ENCODE measurements around the gene BBLN.

- no peak for TF ChIP-seq CREB5 (CRISPR knock-in tag; IDR thresholded peaks at IDR 0.05; ENCODE audit: low read depth)
- TF ChIP-seq CSRNP3 (CRISPR knock-in tag; IDR thresholded peaks at IDR 0.05) = no peak
- no peak for TF ChIP-seq RARB (CRISPR knock-in tag; IDR thresholded peaks at IDR 0.05)
- TF ChIP-seq GLIS3 (CRISPR knock-in tag; IDR thresholded peaks at IDR 0.05) = no peak
- no peak for TF ChIP-seq SNAI2 (CRISPR knock-in tag; IDR thresholded peaks at IDR 0.05)
- no peak for TF ChIP-seq ZFP3 (CRISPR knock-in tag; IDR thresholded peaks at IDR 0.05)
- TF ChIP-seq, protein P1, sequence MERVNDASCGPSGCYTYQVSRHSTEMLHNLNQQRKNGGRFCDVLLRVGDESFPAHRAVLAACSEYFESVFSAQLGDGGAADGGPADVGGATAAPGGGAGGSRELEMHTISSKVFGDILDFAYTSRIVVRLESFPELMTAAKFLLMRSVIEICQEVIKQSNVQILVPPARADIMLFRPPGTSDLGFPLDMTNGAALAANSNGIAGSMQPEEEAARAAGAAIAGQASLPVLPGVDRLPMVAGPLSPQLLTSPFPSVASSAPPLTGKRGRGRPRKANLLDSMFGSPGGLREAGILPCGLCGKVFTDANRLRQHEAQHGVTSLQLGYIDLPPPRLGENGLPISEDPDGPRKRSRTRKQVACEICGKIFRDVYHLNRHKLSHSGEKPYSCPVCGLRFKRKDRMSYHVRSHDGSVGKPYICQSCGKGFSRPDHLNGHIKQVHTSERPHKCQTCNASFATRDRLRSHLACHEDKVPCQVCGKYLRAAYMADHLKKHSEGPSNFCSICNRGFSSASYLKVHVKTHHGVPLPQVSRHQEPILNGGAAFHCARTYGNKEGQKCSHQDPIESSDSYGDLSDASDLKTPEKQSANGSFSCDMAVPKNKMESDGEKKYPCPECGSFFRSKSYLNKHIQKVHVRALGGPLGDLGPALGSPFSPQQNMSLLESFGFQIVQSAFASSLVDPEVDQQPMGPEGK (CRISPR knock-in tag; IDR thresholded peaks at IDR 0.05; ENCODE audit: borderline replicate concordance) = no peak
- no peak for TF ChIP-seq POU6F1 (CRISPR knock-in tag; IDR thresholded peaks at IDR 0.05; ENCODE audit: borderline replicate concordance, low read depth)
These were observed 6.1 kb downstream of the BBLN start for GRCh38 chr9:128166169-128166568.

Data from SK-N-SH treated with all-trans-retinoic acid at 6 μM for 48 hours (cell line).